H9 (cell line): ENCODE data around the gene RALGPS2. TPM values are rescaled to one million over a fixed set of nuclear protein-coding genes. Genes with fewer than 3 reads are reported as not detected.

ENCODE experiments used
- DNase-seq: peaks from one replicate; pipeline ENCODE4 v3.0.0-alpha.2; 2017
- H2AFZ ChIP-seq: one replicate; pipeline ENCODE4 v1.6.1; 2013; ENCODE audit warnings: mild to moderate bottlenecking, low read length, control low read depth, moderate library complexity
- H2AK5ac ChIP-seq: 2 replicates; pipeline ENCODE4 v1.6.1; 2013; ENCODE audit warnings: low read length, control low read depth, mixed read lengths; ENCODE audit not compliant: insufficient read length
- H2BK120ac ChIP-seq: one replicate; pipeline ENCODE4 v1.6.1; 2013; ENCODE audit warnings: low read depth, mild to moderate bottlenecking, low read length, control low read depth, inconsistent platforms; ENCODE audit not compliant: poor library complexity, severe bottlenecking
- H2BK12ac ChIP-seq: 2 replicates; pipeline ENCODE4 v1.6.1; 2013; ENCODE audit warnings: low read length, control low read depth, mixed read lengths, low read depth; ENCODE audit not compliant: insufficient read length
- H2BK15ac ChIP-seq: 2 replicates; pipeline ENCODE4 v1.6.1; 2013; ENCODE audit warnings: low read depth, low read length, control low read depth
- H2BK20ac ChIP-seq: one replicate; pipeline ENCODE4 v1.6.1; 2013; ENCODE audit warnings: low read depth, mild to moderate bottlenecking, low read length, control low read depth, inconsistent platforms; ENCODE audit not compliant: poor library complexity, severe bottlenecking
- H2BK5ac ChIP-seq: 2 replicates; pipeline ENCODE4 v1.6.1; 2013; ENCODE audit warnings: low read length, control low read depth, mixed read lengths; ENCODE audit not compliant: insufficient read length
- H3K14ac ChIP-seq: 2 replicates; pipeline ENCODE4 v1.6.1; 2013; ENCODE audit warnings: low read length, control low read depth; ENCODE audit not compliant: insufficient read depth
- H3K18ac ChIP-seq: 2 replicates; pipeline ENCODE4 v1.6.1; 2013; ENCODE audit warnings: low read depth, mild to moderate bottlenecking, mixed read lengths, low read length, control low read depth; ENCODE audit not compliant: insufficient read length
- H3K23ac ChIP-seq: 2 replicates; pipeline ENCODE4 v1.6.1; 2013; ENCODE audit warnings: low read length, control low read depth, mixed read lengths, low read depth; ENCODE audit not compliant: insufficient read length
- H3K23me2 ChIP-seq: 2 replicates; pipeline ENCODE4 v1.6.1; 2013; ENCODE audit warnings: low read depth, mild to moderate bottlenecking, mixed read lengths, low read length, control low read depth; ENCODE audit not compliant: insufficient read length, poor library complexity, severe bottlenecking
- H3K27ac ChIP-seq: 2 replicates; pipeline ENCODE4 v1.5.1; 2013; ENCODE audit warnings: low read length, control low read depth, mixed read lengths, low read depth; ENCODE audit not compliant: insufficient read length
- H3K27me3 ChIP-seq: 2 replicates; pipeline ENCODE4 v1.6.1; 2013; ENCODE audit warnings: low read length, control low read depth, inconsistent platforms; ENCODE audit not compliant: insufficient read depth
- H3K4ac ChIP-seq: 2 replicates; pipeline ENCODE4 v1.6.1; 2013; ENCODE audit warnings: low read depth, mild to moderate bottlenecking, control low read depth, inconsistent platforms, low read length, moderate library complexity
- H3K4me1 ChIP-seq: 2 replicates; pipeline ENCODE4 v1.6.1; 2013; ENCODE audit warnings: low read length, control low read depth, inconsistent platforms; ENCODE audit not compliant: insufficient read depth
- H3K4me2 ChIP-seq: 2 replicates; pipeline ENCODE4 v1.6.1; 2013; ENCODE audit warnings: low read length, control low read depth, mixed read lengths; ENCODE audit not compliant: insufficient read length, insufficient read depth
- H3K56ac ChIP-seq: 2 replicates; pipeline ENCODE4 v1.6.1; 2013; ENCODE audit warnings: low read depth, mild to moderate bottlenecking, mixed read lengths, low read length, control low read depth; ENCODE audit not compliant: insufficient read length
- H3K79me1 ChIP-seq: 2 replicates; pipeline ENCODE4 v1.6.1; 2013; ENCODE audit warnings: low read depth, mild to moderate bottlenecking, moderate library complexity, low read length, control low read depth, inconsistent platforms; ENCODE audit not compliant: insufficient read depth, poor library complexity, severe bottlenecking
- H3K79me2 ChIP-seq: 2 replicates; pipeline ENCODE4 v1.6.1; 2013; ENCODE audit warnings: low read length, control low read depth, inconsistent platforms; ENCODE audit not compliant: insufficient read depth
- H3K9ac ChIP-seq: 2 replicates; pipeline ENCODE4 v1.6.1; 2013; ENCODE audit warnings: low read length, control low read depth, mixed read lengths; ENCODE audit not compliant: insufficient read length; ENCODE audit errors: extremely low read depth
- H3K9me3 ChIP-seq: one replicate; pipeline ENCODE4 v1.6.1; 2013; ENCODE audit warnings: low read depth, low read length, inconsistent platforms; ENCODE audit not compliant: control insufficient read depth
- H3T11ph ChIP-seq: one replicate; pipeline ENCODE4 v1.6.1; 2013; ENCODE audit warnings: mild to moderate bottlenecking, low read length, control low read depth, inconsistent platforms
- H4K20me1 ChIP-seq: one replicate; pipeline ENCODE4 v1.6.1; 2013; ENCODE audit not compliant: control insufficient read depth, insufficient read length, insufficient read depth
- H4K5ac ChIP-seq: 2 replicates; pipeline ENCODE4 v1.6.1; 2013; ENCODE audit warnings: low read depth, mild to moderate bottlenecking, mixed read lengths, low read length, control low read depth; ENCODE audit not compliant: insufficient read length
- H4K8ac ChIP-seq: replicated peaks from 2 replicates; pipeline ENCODE4 v1.6.1; 2013; ENCODE audit warnings: low read length, control low read depth, mixed read lengths, low read depth; ENCODE audit not compliant: insufficient read length
- H4K91ac ChIP-seq: 2 replicates; pipeline ENCODE4 v1.6.1; 2013; ENCODE audit warnings: low read depth, mild to moderate bottlenecking, moderate library complexity, mixed read lengths, low read length, control low read depth; ENCODE audit not compliant: insufficient read length
- H3K27ac Mint-ChIP-seq, 3 experiments: 2 replicates in 2 of 3; 3 replicates in 1 of 3; pipeline ENCODE4 v1.8.0; 2020 to 2021; ENCODE audit warnings: mixed read lengths in 3 of 3, mild to moderate bottlenecking in 1 of 3, moderate library complexity in 1 of 3
- H3K27me3 Mint-ChIP-seq: 2 replicates; pipeline ENCODE4 v1.8.0; 2021; ENCODE audit warnings: low read depth, mild to moderate bottlenecking, moderate library complexity, mixed read lengths
- H3K36me3 Mint-ChIP-seq, 3 experiments: 2 replicates in 2 of 3; 3 replicates in 1 of 3; pipeline ENCODE4 v1.8.0; 2020 to 2021; ENCODE audit warnings: low read depth in 3 of 3, mixed read lengths in 3 of 3; ENCODE audit not compliant: insufficient read depth in 1 of 3
- H3K4me1 Mint-ChIP-seq, 2 experiments: 2 replicates each; pipeline ENCODE4 v1.8.0; 2020; ENCODE audit warnings: mixed read lengths in 2 of 2
- H3K4me3 Mint-ChIP-seq, 2 experiments: 2 replicates in 1 of 2; 3 replicates in 1 of 2; pipeline ENCODE4 v1.8.0; 2020 to 2021; ENCODE audit warnings: mild to moderate bottlenecking in 2 of 2, mixed read lengths in 2 of 2, moderate library complexity in 1 of 2
- H3K9me3 Mint-ChIP-seq, 2 experiments: 2 replicates in 1 of 2; 3 replicates in 1 of 2; pipeline ENCODE4 v1.8.0; 2020; ENCODE audit warnings: mild to moderate bottlenecking in 2 of 2, mixed read lengths in 2 of 2, moderate library complexity in 1 of 2
- CTCF ChIP-seq: fragments of 200-600 bp; sonication (generic); conservative IDR thresholded peaks from 3 replicates; pipeline ENCODE4 v1.8.0; 2021; ENCODE audit warnings: antibody characterized with exemption, mild to moderate bottlenecking
- WGBS: extraction: QIAGEN DNeasy Blood & Tissue Kit; methylation state at CpG from one replicate; pipeline ENCODE4 v1.1.7; 2013; ENCODE audit warnings: missing lambda C conversion rate, low lambda C conversion rate, mixed read lengths; ENCODE audit not compliant: insufficient read length; ENCODE audit errors: extremely low coverage; 5-methylcytosine and 5-hydroxymethylcytosine counted together
- total RNA-seq: library from RNA; stranded (reverse); gene quantifications from 2 replicates; pipeline ENCODE4 v1.2.1, GENCODE V29; 2021

Gene RALGPS2
- total RNA-seq, 1 experiment from 2014 or later, result 32.6 TPM

GRCh38 chr1:178679237-178679636, 45.8 kb upstream of the RALGPS2 start:
- no CpG with 5 or more reads among the region's 2 CpGs for WGBS
- Histone ChIP-seq H2AFZ (no peak overlapping the region), H3K14ac (no peak overlapping the region)

More at GRCh38 chr1:178679237-178679636, 45.8 kb upstream of the RALGPS2 start:
- H3K27ac ChIP-seq, result no peak overlapping the region
- peaks cover 0 to 5% of the 10 kb centered on the region in 2 experiments; a peak in 2 of 5 replicates for H3K9me3 Mint-ChIP-seq
- no peaks in the 10 kb centered on the region for H3K4me1 Mint-ChIP-seq
- H3K23me2 ChIP-seq, result no peaks in the 10 kb centered on the region
- no peak overlapping the region for H3K4me2 ChIP-seq
- no peak overlapping the region for H3K23ac ChIP-seq
- no peak overlapping the region for H4K5ac ChIP-seq
- no peaks in the 10 kb centered on the region for H4K20me1 ChIP-seq
- TF ChIP-seq CTCF, result no peak
- H3K9ac ChIP-seq, result no peak overlapping the region
- H3K79me2 ChIP-seq, result no peaks in the 10 kb centered on the region
- H3K27me3 ChIP-seq, result no peaks in the 10 kb centered on the region
- no peak overlapping the region for H4K8ac ChIP-seq
- no peak overlapping the region for H2BK12ac ChIP-seq
- H3K27me3 Mint-ChIP-seq, result no peaks in the 10 kb centered on the region; the same call in 1 of the 2 replicates
- no peak overlapping the region for H3K4ac ChIP-seq
- no peak overlapping the region for H2BK5ac ChIP-seq
- H3K4me1 ChIP-seq, result no peaks in the 10 kb centered on the region
- H3K18ac ChIP-seq, result no peak overlapping the region
- no peak overlapping the region for H2BK20ac ChIP-seq
- H3K9me3 ChIP-seq, result no peaks in the 10 kb centered on the region
- no peak overlapping the region for H3K27ac Mint-ChIP-seq
- H2BK120ac ChIP-seq, result no peak overlapping the region
- no peak overlapping the region for H3K56ac ChIP-seq
- no peak overlapping the region for H3K4me3 Mint-ChIP-seq
- DNase-seq, result no peak
- H3T11ph ChIP-seq, result no peak overlapping the region
- peaks cover 0 to 5% (median 0%) of the 10 kb centered on the region in 3 experiments; a peak in 1 of 7 replicates for H3K36me3 Mint-ChIP-seq
- H4K91ac ChIP-seq, result no peak overlapping the region
- H3K79me1 ChIP-seq, result no peaks in the 10 kb centered on the region
- no peak overlapping the region for H2AK5ac ChIP-seq
- no peak overlapping the region for H2BK15ac ChIP-seq
